Calu3 (cell line): ENCODE results near the gene OPALIN. TPM values are rescaled to one million over a fixed set of nuclear protein-coding genes. Genes with fewer than 3 reads are reported as not detected.

Experiments used
- BruUV-seq: library from RNA; stranded (reverse); fragments of 400-500 nt; replicated peaks from 2 replicates; lab custom pipeline; 2021; lab: Mats Ljungman, UMichigan
- CTCF ChIA-PET: fragments of 300-600 bp; sonication (Branson Sonifier 250); formaldehyde crosslinking; loops from one replicate; lab custom pipeline; 2022; ENCODE audit warnings: antibody characterized with exemption; lab: Charles Lee
- DNase-seq: peaks from one replicate; pipeline ENCODE4 v3.0.0; 2022
- H3K27ac Mint-ChIP-seq: one replicate; pipeline ENCODE4 v1.8.0; 2022; ENCODE audit warnings: mixed read lengths; ENCODE audit not compliant: unreplicated experiment
- H3K27me3 Mint-ChIP-seq: one replicate; pipeline ENCODE4 v1.8.0; 2022; ENCODE audit warnings: mixed read lengths; ENCODE audit not compliant: unreplicated experiment
- H3K36me3 Mint-ChIP-seq: one replicate; pipeline ENCODE4 v1.8.0; 2022; ENCODE audit warnings: mild to moderate bottlenecking, moderate library complexity, mixed read lengths; ENCODE audit not compliant: insufficient read depth, unreplicated experiment
- H3K4me1 Mint-ChIP-seq: one replicate; pipeline ENCODE4 v1.8.0; 2022; ENCODE audit warnings: mild to moderate bottlenecking, low read depth, mixed read lengths; ENCODE audit not compliant: unreplicated experiment
- H3K4me3 Mint-ChIP-seq: one replicate; pipeline ENCODE4 v1.8.0; 2022; ENCODE audit warnings: mild to moderate bottlenecking, low read depth, moderate library complexity, mixed read lengths; ENCODE audit not compliant: unreplicated experiment
- H3K9me3 Mint-ChIP-seq: one replicate; pipeline ENCODE4 v1.8.0; 2022; ENCODE audit warnings: low read depth, mixed read lengths; ENCODE audit not compliant: unreplicated experiment
- CTCF ChIP-seq: fragments of 200-600 bp; IDR thresholded peaks from one replicate; pipeline ENCODE4 v1.8.0; 2022; ENCODE audit warnings: antibody characterized with exemption; ENCODE audit not compliant: unreplicated experiment
- intact Hi-C: fragments of 100-400 bp; cut with micrococcal nuclease; formaldehyde crosslinking; loops from one replicate; pipeline ENCODE4 v1.10.0; 2022; ENCODE audit not compliant: unreplicated experiment
- total RNA-seq: library from RNA; stranded (reverse); gene quantifications from 2 replicates; pipeline ENCODE4 v1.2.3, GENCODE V29; 2022

Gene OPALIN
- total RNA-seq, 1 experiment from 2014 or later = not detected

GRCh38 chr10:96324447-96324846, 34.4 kb downstream of the OPALIN start:
- H3K27ac Mint-ChIP-seq = no peak overlapping the region
- peaks cover 52% of the 10 kb centered on the region for H3K27me3 Mint-ChIP-seq
- no peaks in the 10 kb centered on the region for H3K4me1 Mint-ChIP-seq
- CTCF ChIA-PET = no interaction called here
- no peak overlapping the region for H3K4me3 Mint-ChIP-seq
- no TSS peak for BruUV-seq
- intact Hi-C loops = no loop called here
- no peak for DNase-seq
- no peak for TF ChIP-seq CTCF
- no peaks in the 10 kb centered on the region for H3K36me3 Mint-ChIP-seq
- H3K9me3 Mint-ChIP-seq = no peaks in the 10 kb centered on the region

- CTCF ChIA-PET = interaction anchor here (1.0 kb wide), 1 partner anchor 12 kb away, joined by 3 read pairs; no protein-coding TSS in a partner anchor
- H3K4me1 Mint-ChIP-seq = no peaks in the 10 kb centered on the region
- no peak overlapping the region for H3K27ac Mint-ChIP-seq
- intact Hi-C loops = no loop called here
- H3K27me3 Mint-ChIP-seq = peaks cover 30% of the 10 kb centered on the region
- H3K9me3 Mint-ChIP-seq = no peaks in the 10 kb centered on the region
- BruUV-seq = no TSS peak
- no peaks in the 10 kb centered on the region for H3K36me3 Mint-ChIP-seq
- DNase-seq = no peak
- no peak for TF ChIP-seq CTCF
- no peak overlapping the region for H3K4me3 Mint-ChIP-seq
Observed at GRCh38 chr10:96322275-96322674, 36.5 kb downstream of the OPALIN start.

GRCh38 chr10:96321822-96322221, 37.0 kb downstream of the OPALIN start:
- Mint-ChIP-seq H3K27ac (no peak overlapping the region), H3K4me1 (no peaks in the 10 kb centered on the region), H3K4me3 (no peak overlapping the region), H3K27me3 (peaks cover 30% of the 10 kb centered on the region), H3K36me3 (no peaks in the 10 kb centered on the region), H3K9me3 (no peaks in the 10 kb centered on the region)
- TF ChIP-seq CTCF = no peak
- CTCF ChIA-PET = no interaction called here
- DNase-seq = no peak
- intact Hi-C loops = no loop called here
- BruUV-seq = no TSS peak

GRCh38 chr10:96319754-96320474, 38.9 kb downstream of the OPALIN start:
- intact Hi-C loops = no loop called here
- Mint-ChIP-seq H3K27ac (no peak overlapping the region), H3K9me3 (no peaks in the 10 kb centered on the region), H3K4me3 (no peak overlapping the region), H3K36me3 (no peaks in the 10 kb centered on the region), H3K27me3 (peaks cover 34% of the 10 kb centered on the region), H3K4me1 (no peaks in the 10 kb centered on the region)
- BruUV-seq = no TSS peak
- CTCF ChIA-PET = no interaction called here
- DNase-seq = no peak
- no peak for TF ChIP-seq CTCF
